CD8-positive, alpha-beta memory T cell (primary cell): Measurements from ENCODE around the gene CSNK1G1. TPM values are rescaled to one million over a fixed set of nuclear protein-coding genes. Genes with fewer than 3 reads are reported as not detected.
A peak's percentile ranks its signal among the peaks of the same experiment; 100 is the strongest.

Source experiments
- CTCF ChIA-PET: fragments of 350-600 bp; sonication (Branson Sonifier 250); formaldehyde crosslinking; loops from one replicate; lab custom pipeline; 2021; ENCODE audit warnings: antibody characterized with exemption; lab: Charles Lee
- POLR2A ChIA-PET: fragments of 350-600 bp; sonication (Branson Sonifier 250); formaldehyde crosslinking; loops from one replicate; lab custom pipeline; 2021; ENCODE audit warnings: antibody characterized with exemption; lab: Charles Lee
- DNase-seq, 5 donors: peaks; one replicate each; pipeline versions ENCODE4 v3.0.0 to v3.0.0-alpha.2; 2020 to 2022; ENCODE audit warnings: mixed read lengths in 1 of 5
- H3K27ac ChIP-seq: one replicate; pipeline ENCODE4 v1.7.0; 2013; ENCODE audit warnings: low read depth, mild to moderate bottlenecking, low read length, moderate library complexity
- H3K27me3 ChIP-seq: 2 replicates; pipeline ENCODE4 v1.7.0; 2013; ENCODE audit warnings: low read length, mild to moderate bottlenecking; ENCODE audit not compliant: insufficient read depth, poor library complexity, severe bottlenecking
- H3K36me3 ChIP-seq: 2 replicates; pipeline ENCODE4 v1.7.0; 2013; ENCODE audit warnings: mild to moderate bottlenecking, low read length, moderate library complexity; ENCODE audit not compliant: insufficient read depth
- H3K4me1 ChIP-seq: 2 replicates; pipeline ENCODE4 v1.7.0; 2013; ENCODE audit warnings: mild to moderate bottlenecking, low read length, moderate library complexity; ENCODE audit not compliant: insufficient read depth
- H3K4me3 ChIP-seq: 2 replicates; pipeline ENCODE4 v1.7.0; 2013; ENCODE audit warnings: mild to moderate bottlenecking, low read length
- H3K9me3 ChIP-seq: 2 replicates; pipeline ENCODE4 v1.7.0; 2013; ENCODE audit warnings: mild to moderate bottlenecking, low read length
- H3K27ac Mint-ChIP-seq, 8 donors: one replicate each; pipeline ENCODE4 v1.8.0; 2020 to 2021; ENCODE audit warnings: mixed read lengths in 8 of 8, mild to moderate bottlenecking in 6 of 8, inconsistent platforms in 3 of 8, moderate library complexity in 3 of 8
- H3K27me3 Mint-ChIP-seq, 2 donors: one replicate each; pipeline ENCODE4 v1.8.0; 2020 to 2021; ENCODE audit warnings: mixed read lengths in 2 of 2, mild to moderate bottlenecking in 1 of 2, moderate library complexity in 1 of 2
- H3K36me3 Mint-ChIP-seq, 3 donors: one replicate each; pipeline ENCODE4 v1.8.0; 2020 to 2021; ENCODE audit warnings: mixed read lengths in 3 of 3, inconsistent platforms in 1 of 3, mild to moderate bottlenecking in 1 of 3
- H3K4me1 Mint-ChIP-seq, 3 donors: one replicate each; pipeline ENCODE4 v1.8.0; 2020 to 2021; ENCODE audit warnings: mixed read lengths in 3 of 3, inconsistent platforms in 1 of 3, mild to moderate bottlenecking in 1 of 3
- H3K4me3 Mint-ChIP-seq, 7 donors: one replicate each; pipeline ENCODE4 v1.8.0; 2020 to 2021; ENCODE audit warnings: mixed read lengths in 7 of 7, mild to moderate bottlenecking in 6 of 7, moderate library complexity in 4 of 7, inconsistent platforms in 2 of 7
- H3K9me3 Mint-ChIP-seq, 5 donors: one replicate each; pipeline ENCODE4 v1.8.0; 2020 to 2022; ENCODE audit warnings: mixed read lengths in 5 of 5, mild to moderate bottlenecking in 3 of 5, moderate library complexity in 2 of 5, inconsistent platforms in 1 of 5
- polyA plus RNA-seq: library from polyadenylated mRNA; unstranded; fragments of 300-500 nt; fragmentation: Illumina TruSeq; gene quantifications from one replicate; pipeline ENCODE4 v1.2.3, GENCODE V29; 2021
- total RNA-seq, 2 experiments: library from RNA; stranded (reverse); gene quantifications; one replicate each; pipeline ENCODE4 v1.2.3, GENCODE V29; 2021

The CSNK1G1 gene
- total and polyA plus RNA-seq, 3 experiments from 2014 or later, result 15.5 to 27.0 (median 25.6) TPM

- peaks cover 10% of the 10 kb centered on the region for H3K36me3 ChIP-seq
- no peaks in the 10 kb centered on the region for H3K27me3 Mint-ChIP-seq
- peak overlapping the region; percentile 0 to 97 (median 57) for H3K4me3 Mint-ChIP-seq
- no peak overlapping the region for H3K27ac ChIP-seq
- POLR2A ChIA-PET, result interaction anchor here (0.7 kb wide), 2 partner anchors 373 to 1420 kb away, joined by 4 read pairs; no protein-coding TSS in a partner anchor
- CTCF ChIA-PET, result interaction anchor here (0.9 to 4.3 kb wide), 2 partner anchors 11 to 17 kb away, joined by 3 to 35 read pairs; no protein-coding TSS in a partner anchor
- no peaks in the 10 kb centered on the region for H3K27me3 ChIP-seq
- H3K4me1 ChIP-seq, result peaks cover 32% of the 10 kb centered on the region
- no peaks in the 10 kb centered on the region for H3K9me3 Mint-ChIP-seq
- no peaks in the 10 kb centered on the region for H3K9me3 ChIP-seq
- DNase-seq, result no peak
- peaks cover 4 to 18% (median 7%) of the 10 kb centered on the region in 3 donors for H3K36me3 Mint-ChIP-seq
- H3K4me3 ChIP-seq, result no peak overlapping the region
- peak overlapping the region in 7 of 8 donors; percentile 10 to 98 (median 95) for H3K27ac Mint-ChIP-seq
- H3K4me1 Mint-ChIP-seq, result peaks cover 27 to 46% (median 45%) of the 10 kb centered on the region in 3 donors
Measured at GRCh38 chr15:64164436-64164835, 191.5 kb downstream of the CSNK1G1 start.

GRCh38 chr15:64163659-64164362 is 192.2 kb downstream of the CSNK1G1 start:
- POLR2A ChIA-PET, result interaction anchor here (0.6 to 3.0 kb wide), 8 partner anchors 11 to 1420 kb away, joined by 4 to 20 read pairs (median 7); partner anchors contain the start of genes CIAO2A, SNX1, SNX22 and TRIP4

DNA sequence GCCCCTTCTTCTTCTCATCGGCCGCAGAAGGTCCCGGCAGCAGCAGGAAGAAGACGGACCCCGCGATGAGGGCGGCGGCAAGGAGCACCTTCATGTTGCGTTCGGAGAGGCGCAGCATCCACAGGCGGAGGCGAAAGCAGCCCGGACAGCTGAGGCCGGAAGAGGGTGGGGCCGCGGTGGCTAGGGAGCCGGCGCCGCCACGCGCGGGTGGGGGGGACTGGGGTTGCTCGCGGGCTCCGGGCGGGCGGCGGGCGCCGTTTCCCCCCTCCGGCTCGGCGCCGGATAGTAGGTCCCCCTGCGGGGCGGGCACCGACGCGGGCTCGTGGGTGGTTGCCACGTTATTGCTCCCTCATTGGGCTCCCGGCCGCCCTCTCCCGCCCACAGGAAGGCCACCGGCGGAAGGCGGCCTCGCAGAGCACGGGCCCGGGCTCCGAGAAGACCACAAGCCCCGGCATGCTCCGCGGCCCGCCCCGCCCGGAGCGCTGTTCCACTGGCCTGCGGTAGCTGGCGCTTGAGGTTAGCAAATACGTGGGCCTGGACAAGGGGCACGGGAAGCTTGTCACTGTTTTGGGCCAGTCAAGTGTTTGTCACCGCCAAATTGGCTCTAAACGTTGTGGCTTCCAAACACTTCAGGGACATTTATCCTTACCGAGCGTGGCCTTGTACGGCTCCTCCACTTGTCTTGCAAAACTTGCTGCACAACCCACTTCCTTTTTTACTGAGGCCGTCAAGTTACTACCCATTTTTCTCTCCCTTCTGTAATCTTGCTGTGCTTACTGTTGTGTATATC is 192.9 kb downstream of the CSNK1G1 start, which contains the start of gene PPIB:
Gene PPIB (minus strand): TSS at position 154 of the 790 bp plus-strand sequence. CDS start 36 bp downstream, at position 118.
- Histone ChIP-seq H3K4me1 (peaks cover 37% of the 10 kb centered on the region), H3K4me3 (peak within 1 kb of the TSS; percentile 65), H3K36me3 (peaks cover 23% of the 10 kb centered on the region), H3K27me3 (no peaks in the 10 kb centered on the region), H3K27ac (peak within 1 kb of the TSS; percentile 77), H3K9me3 (no peaks in the 10 kb centered on the region)
- peak within 1 kb of the TSS; percentile 88 to 97 (median 90) for H3K4me3 Mint-ChIP-seq
- no peaks in the 10 kb centered on the region for H3K27me3 Mint-ChIP-seq
- H3K4me1 Mint-ChIP-seq, result peaks cover 37 to 56% (median 55%) of the 10 kb centered on the region in 3 donors
- peak within 1 kb of the TSS; percentile 79 to 98 (median 96) for H3K27ac Mint-ChIP-seq
- H3K9me3 Mint-ChIP-seq, result no peaks in the 10 kb centered on the region
- CTCF ChIA-PET, result interaction anchor here (0.9 to 4.3 kb wide), 5 partner anchors 9 to 732 kb away, joined by 3 to 35 read pairs (median 4); partner anchors contain the start of gene TRIP4
- POLR2A ChIA-PET, result interaction anchor here (0.6 to 3.0 kb wide), 8 partner anchors 10 to 731 kb away, joined by 4 to 20 read pairs (median 8); partner anchors contain the start of genes CIAO2A, SNX1, SNX22 and TRIP4
- H3K36me3 Mint-ChIP-seq, result peaks cover 12 to 32% (median 14%) of the 10 kb centered on the region in 3 donors
- DNase-seq, result peak; percentile 94 to 97 (median 97)

More at GRCh38 chr15:64163659-64164362, 192.2 kb downstream of the CSNK1G1 start:
- Mint-ChIP-seq H3K4me3 (peak overlapping the region; percentile 86 to 97 (median 89)), H3K27ac (peak overlapping the region; percentile 79 to 98 (median 96)), H3K9me3 (no peaks in the 10 kb centered on the region), H3K27me3 (no peaks in the 10 kb centered on the region), H3K36me3 (peaks cover 6 to 24% (median 8%) of the 10 kb centered on the region in 3 donors), H3K4me1 (peaks cover 30 to 48% (median 48%) of the 10 kb centered on the region in 3 donors)
- no peak for DNase-seq
- H3K4me3 ChIP-seq, result peak overlapping the region; percentile 56
- no peaks in the 10 kb centered on the region for H3K9me3 ChIP-seq
- peak overlapping the region; percentile 71 for H3K27ac ChIP-seq
- CTCF ChIA-PET, result interaction anchor here (0.9 to 4.3 kb wide), 4 partner anchors 8 to 731 kb away, joined by 3 to 35 read pairs (median 4); partner anchors contain the start of gene TRIP4
- H3K4me1 ChIP-seq, result peaks cover 35% of the 10 kb centered on the region
- H3K27me3 ChIP-seq, result no peaks in the 10 kb centered on the region
- H3K36me3 ChIP-seq, result peaks cover 16% of the 10 kb centered on the region

- Histone ChIP-seq H3K4me3 (peak overlapping the region; percentile 65), H3K27ac (peak overlapping the region; percentile 77)
- peak overlapping the region; percentile 78 to 97 (median 94) for H3K27ac Mint-ChIP-seq
Measured at GRCh38 chr15:64162478-64162868, 193.5 kb downstream of the CSNK1G1 start.

GRCh38 chr15:64161688-64162477 is 194.1 kb downstream of the CSNK1G1 start:
- Histone ChIP-seq H3K27ac (peak overlapping the region; percentile 77), H3K4me1 (peaks cover 37% of the 10 kb centered on the region), H3K27me3 (no peaks in the 10 kb centered on the region), H3K4me3 (peak overlapping the region; percentile 65), H3K9me3 (no peaks in the 10 kb centered on the region), H3K36me3 (peaks cover 35% of the 10 kb centered on the region)
- H3K36me3 Mint-ChIP-seq, result peaks cover 12 to 44% (median 16%) of the 10 kb centered on the region in 3 donors
- DNase-seq, result no peak
- peak overlapping the region; percentile 78 to 97 (median 94) for H3K27ac Mint-ChIP-seq
- peak overlapping the region; percentile 88 to 97 (median 90) for H3K4me3 Mint-ChIP-seq
- peaks cover 38 to 60% (median 56%) of the 10 kb centered on the region in 3 donors for H3K4me1 Mint-ChIP-seq
- no peaks in the 10 kb centered on the region for H3K9me3 Mint-ChIP-seq
- no peaks in the 10 kb centered on the region for H3K27me3 Mint-ChIP-seq
- CTCF ChIA-PET, result interaction anchor here (1.2 to 4.3 kb wide), 3 partner anchors 8 to 520 kb away, joined by 4 to 35 read pairs (median 4); partner anchors contain the start of gene TRIP4
- POLR2A ChIA-PET, result interaction anchor here (0.6 to 3.0 kb wide), 7 partner anchors 9 to 226 kb away, joined by 3 to 20 read pairs (median 9); partner anchors contain the start of genes CIAO2A, SNX1, SNX22 and TRIP4

More at GRCh38 chr15:64162478-64162868, 193.5 kb downstream of the CSNK1G1 start:
- H3K27me3 Mint-ChIP-seq, result no peaks in the 10 kb centered on the region
- DNase-seq, result peak in 2 of 5 donors; percentile 20 to 57
- peaks cover 12 to 38% (median 16%) of the 10 kb centered on the region in 3 donors for H3K36me3 Mint-ChIP-seq
- Histone ChIP-seq H3K9me3 (no peaks in the 10 kb centered on the region), H3K4me1 (peaks cover 37% of the 10 kb centered on the region), H3K36me3 (peaks cover 29% of the 10 kb centered on the region), H3K27me3 (no peaks in the 10 kb centered on the region)
- CTCF ChIA-PET, result interaction anchor here (1.4 to 4.3 kb wide), 3 partner anchors 9 to 519 kb away, joined by 4 to 35 read pairs (median 5); no protein-coding TSS in a partner anchor
- H3K4me1 Mint-ChIP-seq, result peaks cover 38 to 61% (median 60%) of the 10 kb centered on the region in 3 donors
- peak overlapping the region; percentile 88 to 97 (median 90) for H3K4me3 Mint-ChIP-seq
- POLR2A ChIA-PET, result interaction anchor here (0.6 to 3.0 kb wide), 6 partner anchors 9 to 225 kb away, joined by 4 to 20 read pairs (median 9); partner anchors contain the start of genes CIAO2A, SNX1, SNX22 and TRIP4
- H3K9me3 Mint-ChIP-seq, result no peaks in the 10 kb centered on the region

GRCh38 chr15:64158363-64159134 is 197.4 kb downstream of the CSNK1G1 start:
- H3K4me3 ChIP-seq, result no peak overlapping the region
- Mint-ChIP-seq H3K9me3 (no peaks in the 10 kb centered on the region), H3K4me3 (peak overlapping the region in 2 of 7 donors; percentile 1 to 14), H3K27ac (peak overlapping the region in 4 of 8 donors; percentile 10 to 85 (median 77)), H3K4me1 (peaks cover 34 to 43% (median 38%) of the 10 kb centered on the region in 3 donors), H3K36me3 (peaks cover 12 to 69% (median 16%) of the 10 kb centered on the region in 3 donors), H3K27me3 (peaks cover under 1 to 1% of the 10 kb centered on the region in 2 donors)
- H3K9me3 ChIP-seq, result no peaks in the 10 kb centered on the region
- peaks cover 32% of the 10 kb centered on the region for H3K4me1 ChIP-seq
- H3K27me3 ChIP-seq, result no peaks in the 10 kb centered on the region
- DNase-seq, result no peak
- peaks cover 55% of the 10 kb centered on the region for H3K36me3 ChIP-seq
- H3K27ac ChIP-seq, result no peak overlapping the region
- ChIA-PET POLR2A (no interaction called here), CTCF (no interaction called here)
